IPS-15b (cell line): ENCODE results near the gene APLP2.

Experiments used
- H3K27me3 ChIP-seq: one replicate; pipeline ENCODE4 v1.6.1; 2013; ENCODE audit warnings: low read length; ENCODE audit not compliant: control insufficient read depth, insufficient read depth
- H3K36me3 ChIP-seq: one replicate; pipeline ENCODE4 v1.6.1; 2013; ENCODE audit warnings: low read length; ENCODE audit not compliant: control insufficient read depth, insufficient read depth
- H3K4me1 ChIP-seq: one replicate; pipeline ENCODE4 v1.6.1; 2013; ENCODE audit warnings: mild to moderate bottlenecking, low read length; ENCODE audit not compliant: control insufficient read depth, insufficient read depth
- H3K4me3 ChIP-seq: one replicate; pipeline ENCODE4 v1.5.1; 2013; ENCODE audit warnings: low read depth, low read length
- H3K9ac ChIP-seq: one replicate; pipeline ENCODE4 v1.6.1; 2013; ENCODE audit warnings: low read depth, mild to moderate bottlenecking, low read length
- H3K9me3 ChIP-seq: one replicate; pipeline ENCODE4 v1.6.1; 2013; ENCODE audit warnings: mild to moderate bottlenecking, low read length; ENCODE audit not compliant: control insufficient read depth, insufficient read depth

APLP2 gene

GRCh38 chr11:130123414-130124040 lies 53.8 kb downstream of the APLP2 start:
- H3K4me1 ChIP-seq: no peaks in the 10 kb centered on the region
- H3K27me3 ChIP-seq: no peaks in the 10 kb centered on the region
- H3K36me3 ChIP-seq: peaks cover 37% of the 10 kb centered on the region
- no peaks in the 10 kb centered on the region for H3K9me3 ChIP-seq
- no peak overlapping the region for H3K4me3 ChIP-seq
- peak overlapping the region; percentile 0 for H3K9ac ChIP-seq

- no peaks in the 10 kb centered on the region for H3K27me3 ChIP-seq
- no peaks in the 10 kb centered on the region for H3K4me1 ChIP-seq
- no peak overlapping the region for H3K9ac ChIP-seq
- H3K36me3 ChIP-seq: peaks cover 43% of the 10 kb centered on the region
- no peak overlapping the region for H3K4me3 ChIP-seq
- H3K9me3 ChIP-seq: no peaks in the 10 kb centered on the region
These were observed 54.4 kb downstream of the APLP2 start for GRCh38 chr11:130124096-130124495.

GRCh38 chr11:130125638-130126037 lies 55.9 kb downstream of the APLP2 start:
- H3K36me3 ChIP-seq: peaks cover 53% of the 10 kb centered on the region
- H3K4me3 ChIP-seq: no peak overlapping the region
- no peak overlapping the region for H3K9ac ChIP-seq
- H3K4me1 ChIP-seq: no peaks in the 10 kb centered on the region
- H3K9me3 ChIP-seq: no peaks in the 10 kb centered on the region
- H3K27me3 ChIP-seq: no peaks in the 10 kb centered on the region

- Histone ChIP-seq H3K9ac (no peak overlapping the region), H3K4me3 (no peak overlapping the region), H3K4me1 (no peaks in the 10 kb centered on the region), H3K36me3 (peaks cover 60% of the 10 kb centered on the region), H3K27me3 (no peaks in the 10 kb centered on the region), H3K9me3 (no peaks in the 10 kb centered on the region)
These were observed 56.8 kb downstream of the APLP2 start for GRCh38 chr11:130126516-130126915.

GRCh38 chr11:130127509-130127908 lies 57.8 kb downstream of the APLP2 start:
- Histone ChIP-seq H3K36me3 (peaks cover 61% of the 10 kb centered on the region), H3K9me3 (peaks cover 2% of the 10 kb centered on the region), H3K4me3 (no peak overlapping the region), H3K27me3 (no peaks in the 10 kb centered on the region), H3K4me1 (no peaks in the 10 kb centered on the region), H3K9ac (no peak overlapping the region)

GRCh38 chr11:130128626-130129025 lies 58.9 kb downstream of the APLP2 start:
- no peaks in the 10 kb centered on the region for H3K4me1 ChIP-seq
- H3K9me3 ChIP-seq: peaks cover 10% of the 10 kb centered on the region
- peaks cover 63% of the 10 kb centered on the region for H3K36me3 ChIP-seq
- no peak overlapping the region for H3K4me3 ChIP-seq
- H3K27me3 ChIP-seq: no peaks in the 10 kb centered on the region
- no peak overlapping the region for H3K9ac ChIP-seq

- Histone ChIP-seq H3K9ac (no peak overlapping the region), H3K9me3 (peaks cover 10% of the 10 kb centered on the region), H3K27me3 (no peaks in the 10 kb centered on the region), H3K4me3 (no peak overlapping the region), H3K4me1 (no peaks in the 10 kb centered on the region), H3K36me3 (peaks cover 62% of the 10 kb centered on the region)
These were observed 60.2 kb downstream of the APLP2 start for GRCh38 chr11:130129922-130130321.

GRCh38 chr11:130131961-130132850 lies 62.5 kb downstream of the APLP2 start:
- H3K36me3 ChIP-seq: peaks cover 71% of the 10 kb centered on the region

GRCh38 chr11:130133716-130134115 lies 64.0 kb downstream of the APLP2 start:
- H3K36me3 ChIP-seq: peaks cover 64% of the 10 kb centered on the region
- H3K4me1 ChIP-seq: no peaks in the 10 kb centered on the region
- no peak overlapping the region for H3K4me3 ChIP-seq

More at GRCh38 chr11:130131961-130132850, 62.5 kb downstream of the APLP2 start:
- Histone ChIP-seq H3K27me3 (no peaks in the 10 kb centered on the region), H3K4me3 (no peak overlapping the region), H3K9ac (no peak overlapping the region), H3K4me1 (no peaks in the 10 kb centered on the region), H3K9me3 (peaks cover 10% of the 10 kb centered on the region)

GRCh38 chr11:130136107-130136506 lies 66.4 kb downstream of the APLP2 start:
- Histone ChIP-seq H3K36me3 (peaks cover 57% of the 10 kb centered on the region), H3K9me3 (peaks cover 10% of the 10 kb centered on the region), H3K4me3 (no peak overlapping the region), H3K4me1 (no peaks in the 10 kb centered on the region), H3K9ac (no peak overlapping the region), H3K27me3 (no peaks in the 10 kb centered on the region)

More at GRCh38 chr11:130133716-130134115, 64.0 kb downstream of the APLP2 start:
- no peaks in the 10 kb centered on the region for H3K27me3 ChIP-seq
- H3K9me3 ChIP-seq: peaks cover 10% of the 10 kb centered on the region
- no peak overlapping the region for H3K9ac ChIP-seq

GRCh38 chr11:130137999-130138398 lies 68.3 kb downstream of the APLP2 start:
- Histone ChIP-seq H3K4me1 (no peaks in the 10 kb centered on the region), H3K4me3 (no peak overlapping the region), H3K36me3 (peaks cover 54% of the 10 kb centered on the region), H3K27me3 (no peaks in the 10 kb centered on the region), H3K9ac (no peak overlapping the region), H3K9me3 (peaks cover 6% of the 10 kb centered on the region)

- Histone ChIP-seq H3K4me1 (no peaks in the 10 kb centered on the region), H3K9ac (no peak overlapping the region), H3K9me3 (no peaks in the 10 kb centered on the region), H3K4me3 (no peak overlapping the region), H3K36me3 (peaks cover 51% of the 10 kb centered on the region), H3K27me3 (no peaks in the 10 kb centered on the region)
These were observed 69.7 kb downstream of the APLP2 start for GRCh38 chr11:130139401-130139800.
